Measurements from ENCODE around the gene NR2F1. TPM values are rescaled to one million over a fixed set of nuclear protein-coding genes. Genes with fewer than 3 reads are reported as not detected.

The NR2F1 gene
- total RNA-seq, 1 experiment from 2014 or later, result not detected

DNA sequence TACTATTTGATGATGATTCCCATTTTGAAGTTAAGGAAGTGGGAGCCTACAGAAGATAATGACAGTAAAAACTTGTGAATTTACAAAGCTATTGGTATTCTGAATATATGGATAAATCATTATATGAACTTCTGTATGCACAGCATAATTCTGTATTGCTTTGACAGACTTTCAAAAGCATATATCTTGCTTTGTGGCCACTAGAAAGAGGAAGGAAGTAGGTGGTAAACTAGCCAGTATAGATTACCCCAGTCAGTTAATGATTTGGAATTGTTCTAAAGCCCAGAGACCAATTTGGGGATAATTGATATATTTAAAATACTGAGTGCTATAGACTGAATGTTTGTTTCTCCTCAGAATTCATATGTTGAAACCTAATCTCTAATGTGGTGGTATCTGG, 53.0 kb downstream of the NR2F1 start:
- Histone ChIP-seq H2BK120ac (ENCODE audit: low read depth, low read length, poor library complexity, severe bottlenecking) (no peak overlapping the region), H3K23ac (ENCODE audit: insufficient read length, low read depth, low read length) (no peak overlapping the region), H4K91ac (ENCODE audit: insufficient read length, low read depth, low read length) (no peak overlapping the region), H3K79me1 (ENCODE audit: insufficient read depth, low read depth, low read length, poor library complexity, severe bottlenecking) (no peaks in the 10 kb centered on the region), H4K5ac (ENCODE audit: insufficient read length, low read depth, low read length) (no peak overlapping the region), H3K4me2 (ENCODE audit: insufficient read depth, insufficient read length, low read length) (no peak overlapping the region), H2AK5ac (ENCODE audit: insufficient read length, low read length) (no peak overlapping the region), H3K23me2 (ENCODE audit: insufficient read length, low read depth, low read length, poor library complexity, severe bottlenecking) (no peaks in the 10 kb centered on the region), H3K14ac (ENCODE audit: insufficient read depth, low read length) (no peak overlapping the region), H2BK12ac (ENCODE audit: insufficient read length, low read depth, low read length) (no peak overlapping the region), H3K56ac (ENCODE audit: insufficient read length, low read depth, low read length) (no peak overlapping the region), H4K8ac (replicated peaks; ENCODE audit: insufficient read length, low read depth, low read length) (no peak overlapping the region), H2BK20ac (ENCODE audit: low read depth, low read length, poor library complexity, severe bottlenecking) (no peak overlapping the region), H3K9ac (ENCODE audit: extremely low read depth, insufficient read length, low read length) (no peak overlapping the region), H3K27me3 (ENCODE audit: insufficient read depth, low read length) (no peaks in the 10 kb centered on the region), H3K4me1 (ENCODE audit: insufficient read depth, low read length) (no peaks in the 10 kb centered on the region), H3K18ac (ENCODE audit: insufficient read length, low read depth, low read length) (no peak overlapping the region), H3K79me2 (ENCODE audit: insufficient read depth, low read length) (no peaks in the 10 kb centered on the region), H3K27ac (ENCODE audit: insufficient read length, low read depth, low read length) (no peak overlapping the region), H2BK15ac (ENCODE audit: low read depth, low read length) (no peak overlapping the region), H3K9me3 (ENCODE audit: control insufficient read depth, low read depth, low read length) (no peaks in the 10 kb centered on the region), H3T11ph (ENCODE audit: low read length) (no peak overlapping the region), H4K20me1 (ENCODE audit: control insufficient read depth, insufficient read depth, insufficient read length) (no peaks in the 10 kb centered on the region), H2BK5ac (ENCODE audit: insufficient read length, low read length) (no peak overlapping the region), H2AFZ (ENCODE audit: low read length) (no peak overlapping the region), H3K4ac (ENCODE audit: low read depth, low read length) (no peak overlapping the region)
- TF ChIP-seq, protein P1, sequence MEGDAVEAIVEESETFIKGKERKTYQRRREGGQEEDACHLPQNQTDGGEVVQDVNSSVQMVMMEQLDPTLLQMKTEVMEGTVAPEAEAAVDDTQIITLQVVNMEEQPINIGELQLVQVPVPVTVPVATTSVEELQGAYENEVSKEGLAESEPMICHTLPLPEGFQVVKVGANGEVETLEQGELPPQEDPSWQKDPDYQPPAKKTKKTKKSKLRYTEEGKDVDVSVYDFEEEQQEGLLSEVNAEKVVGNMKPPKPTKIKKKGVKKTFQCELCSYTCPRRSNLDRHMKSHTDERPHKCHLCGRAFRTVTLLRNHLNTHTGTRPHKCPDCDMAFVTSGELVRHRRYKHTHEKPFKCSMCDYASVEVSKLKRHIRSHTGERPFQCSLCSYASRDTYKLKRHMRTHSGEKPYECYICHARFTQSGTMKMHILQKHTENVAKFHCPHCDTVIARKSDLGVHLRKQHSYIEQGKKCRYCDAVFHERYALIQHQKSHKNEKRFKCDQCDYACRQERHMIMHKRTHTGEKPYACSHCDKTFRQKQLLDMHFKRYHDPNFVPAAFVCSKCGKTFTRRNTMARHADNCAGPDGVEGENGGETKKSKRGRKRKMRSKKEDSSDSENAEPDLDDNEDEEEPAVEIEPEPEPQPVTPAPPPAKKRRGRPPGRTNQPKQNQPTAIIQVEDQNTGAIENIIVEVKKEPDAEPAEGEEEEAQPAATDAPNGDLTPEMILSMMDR (conservative IDR thresholded peaks at IDR 0.05), result no peak
- H3K27ac Mint-ChIP-seq, result no peak overlapping the region
- H3K27me3 Mint-ChIP-seq (ENCODE audit: low read depth), result no peaks in the 10 kb centered on the region; the same call in 1 of the 2 replicates
- no peaks in the 10 kb centered on the region for H3K4me1 Mint-ChIP-seq
- no peak overlapping the region for H3K4me3 Mint-ChIP-seq
- H3K9me3 Mint-ChIP-seq, result no peaks in the 10 kb centered on the region
- DNase-seq, result no peak
- H3K36me3 Mint-ChIP-seq (ENCODE audit: insufficient read depth in 1 of 3, low read depth in 3 of 3), result no peaks in the 10 kb centered on the region
